Spleen (tissue), 7 donors: ENCODE results near the gene ZFYVE28.

ENCODE experiments used
- CTCF ChIP-seq, 11 experiments: fragments of 200-600 bp in 7 of 11; fragments of 450-650 bp in 4 of 11; sonication (generic) in 4 of 11; IDR thresholded peaks in 8 of 11; conservative IDR thresholded peaks in 3 of 11; 1 replicate in 7 of 11; 2 replicates in 4 of 11; pipeline versions ENCODE4 v1.4.0 to v1.8.0; 2016 to 2021; ENCODE audit warnings: antibody characterized with exemption in 11 of 11, inconsistent platforms in 4 of 11, mild to moderate bottlenecking in 1 of 11
- POLR2A ChIP-seq, 3 donors: fragments of 450-650 bp; IDR thresholded peaks; one replicate each; pipeline ENCODE4 v1.5.1; 2017; ENCODE audit warnings: antibody characterized with exemption in 3 of 3, mild to moderate bottlenecking in 1 of 3
- donor health status: DM: no; HTN: no; CAD: no; lungs with moderate emphysema.
- donor health status: DM: no; HTN: no; CAD: no.
- donor health status: DM: no; HTN: no; CAD: no.

- no peak for TF ChIP-seq CTCF (IDR thresholded peaks at IDR 0.05 in 8 of 11, conservative IDR thresholded peaks at IDR 0.05 in 3 of 11)
- TF ChIP-seq POLR2A (IDR thresholded peaks at IDR 0.05): no peak
These were observed 25.7 kb upstream of the ZFYVE28 start for GRCh38 chr4:2443956-2444740.
